Measurements from ENCODE around the gene BEGAIN.

GRCh38 chr14:100533656-100534485 lies 53.3 kb downstream of the BEGAIN start:
- TF ChIP-seq CTCF (IDR thresholded peaks at IDR 0.05) (no peak), POLR2A (IDR thresholded peaks at IDR 0.05) (no peak), EP300 (IDR thresholded peaks at IDR 0.05) (no peak)
